ENCODE measurements around the gene ZSWIM5.

ZSWIM5 gene

GRCh38 chr1:45243476-45244343 is 37.3 kb upstream of the ZSWIM5 start:
- H3K27ac ChIP-seq (replicated peaks), result no peak overlapping the region
- DNase-seq (ENCODE audit: low read depth in 1 of 2, low spot score in 1 of 2), result no peak
- TF ChIP-seq REST (IDR thresholded peaks at IDR 0.05; ENCODE audit: insufficient replicate concordance, low read depth) (no peak), SPI1 (IDR thresholded peaks at IDR 0.05; ENCODE audit: borderline replicate concordance, low read depth) (no peak), GABPA (IDR thresholded peaks at IDR 0.05; ENCODE audit: low read depth) (no peak), POLR2AphosphoS5 (IDR thresholded peaks at IDR 0.05; ENCODE audit: low read depth) (no peak), CTCF (IDR thresholded peaks at IDR 0.05; ENCODE audit: insufficient read depth, low read length) (no peak)
- no peak overlapping the region for H3K4me3 ChIP-seq (replicated peaks; ENCODE audit: insufficient read depth, low read length)
- H3K27me3 ChIP-seq (ENCODE audit: insufficient read depth, poor library complexity, severe bottlenecking), result no peaks in the 10 kb centered on the region

GRCh38 chr1:45238846-45239245 is 32.4 kb upstream of the ZSWIM5 start:
- TF ChIP-seq REST (IDR thresholded peaks at IDR 0.05; ENCODE audit: insufficient replicate concordance, low read depth) (no peak), CTCF (IDR thresholded peaks at IDR 0.05; ENCODE audit: insufficient read depth, low read length) (no peak), POLR2AphosphoS5 (IDR thresholded peaks at IDR 0.05; ENCODE audit: low read depth) (no peak), GABPA (IDR thresholded peaks at IDR 0.05; ENCODE audit: low read depth) (no peak), SPI1 (IDR thresholded peaks at IDR 0.05; ENCODE audit: borderline replicate concordance, low read depth) (no peak)
- H3K27ac ChIP-seq (replicated peaks), result no peak overlapping the region
- DNase-seq (ENCODE audit: low read depth in 1 of 2, low spot score in 1 of 2), result no peak
- no peaks in the 10 kb centered on the region for H3K27me3 ChIP-seq (ENCODE audit: insufficient read depth, poor library complexity, severe bottlenecking)
- no peak overlapping the region for H3K4me3 ChIP-seq (replicated peaks; ENCODE audit: insufficient read depth, low read length)

GRCh38 chr1:45236136-45236535 is 29.7 kb upstream of the ZSWIM5 start:
- Histone ChIP-seq H3K4me3 (replicated peaks; ENCODE audit: insufficient read depth, low read length) (no peak overlapping the region), H3K27ac (replicated peaks) (no peak overlapping the region), H3K27me3 (ENCODE audit: insufficient read depth, poor library complexity, severe bottlenecking) (no peaks in the 10 kb centered on the region)
- no peak for TF ChIP-seq POLR2AphosphoS5 (IDR thresholded peaks at IDR 0.05; ENCODE audit: low read depth)
- no peak for TF ChIP-seq REST (IDR thresholded peaks at IDR 0.05; ENCODE audit: insufficient replicate concordance, low read depth)
- TF ChIP-seq SPI1 (IDR thresholded peaks at IDR 0.05; ENCODE audit: borderline replicate concordance, low read depth), result no peak
- TF ChIP-seq CTCF (IDR thresholded peaks at IDR 0.05; ENCODE audit: insufficient read depth, low read length), result no peak
- no peak for TF ChIP-seq GABPA (IDR thresholded peaks at IDR 0.05; ENCODE audit: low read depth)
- no peak for DNase-seq (ENCODE audit: low read depth in 1 of 2, low spot score in 1 of 2)
